OCI-LY7 (cell line): Measurements from ENCODE around the gene YPEL3.

ENCODE experiments used
- EZH2phosphoT487 ChIP-seq: fragments of 200-600 bp; sonication (generic); IDR thresholded peaks from 2 replicates; pipeline ENCODE4 v1.6.1; 2018; ENCODE audit warnings: low read depth, borderline replicate concordance, mild to moderate bottlenecking, mixed run types, antibody characterized with exemption, low read length, moderate library complexity, mixed read lengths
- TF ChIP-seq, protein P1 (sequence below): fragments of 200-600 bp; sonication (generic); conservative IDR thresholded peaks from 2 replicates; pipeline ENCODE4 v1.5.1; 2014; ENCODE audit warnings: mild to moderate bottlenecking, antibody characterized with exemption, low read length, moderate library complexity, mixed read lengths

DNA sequence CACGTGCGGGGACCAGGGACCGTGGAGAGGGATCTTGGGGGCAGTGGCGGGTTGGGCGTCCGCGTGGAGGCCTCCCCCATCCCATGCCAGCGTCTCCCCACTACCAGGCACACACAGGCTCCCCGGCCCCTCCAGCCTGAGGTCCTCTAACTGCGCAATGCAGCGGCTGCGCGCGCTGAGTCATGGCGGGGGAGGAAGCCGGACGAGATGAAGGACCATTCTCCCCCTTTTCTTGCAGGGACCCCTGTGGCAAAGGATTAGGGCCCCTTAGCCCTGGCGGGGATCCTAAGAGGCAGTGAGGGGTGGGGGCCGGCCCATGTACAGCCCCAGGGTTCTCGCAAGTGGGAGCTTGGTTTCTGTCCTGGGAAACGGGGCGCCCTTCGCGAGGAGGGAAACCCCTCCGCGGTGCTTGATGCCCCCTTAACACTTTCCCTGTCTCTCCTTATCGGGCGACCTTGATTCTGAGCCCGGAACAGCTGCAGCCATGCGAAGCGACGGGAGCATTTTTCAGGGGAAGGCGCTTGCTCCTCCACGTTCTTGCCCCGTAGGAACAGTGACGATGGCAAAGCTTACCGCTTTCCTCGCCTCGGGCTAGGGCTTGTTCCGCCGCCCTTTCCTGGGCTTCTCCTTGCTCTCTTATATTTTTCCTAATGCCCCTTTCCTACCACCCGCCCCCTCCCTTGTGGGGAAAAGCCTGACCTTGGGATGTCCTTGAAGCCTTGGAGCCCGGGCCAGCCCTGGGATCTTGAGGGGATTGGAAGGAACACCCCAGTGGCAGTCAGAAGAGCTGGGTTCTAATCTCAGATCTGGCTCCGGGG is 29.9 kb downstream of the YPEL3 start:
- TF ChIP-seq, protein P1, sequence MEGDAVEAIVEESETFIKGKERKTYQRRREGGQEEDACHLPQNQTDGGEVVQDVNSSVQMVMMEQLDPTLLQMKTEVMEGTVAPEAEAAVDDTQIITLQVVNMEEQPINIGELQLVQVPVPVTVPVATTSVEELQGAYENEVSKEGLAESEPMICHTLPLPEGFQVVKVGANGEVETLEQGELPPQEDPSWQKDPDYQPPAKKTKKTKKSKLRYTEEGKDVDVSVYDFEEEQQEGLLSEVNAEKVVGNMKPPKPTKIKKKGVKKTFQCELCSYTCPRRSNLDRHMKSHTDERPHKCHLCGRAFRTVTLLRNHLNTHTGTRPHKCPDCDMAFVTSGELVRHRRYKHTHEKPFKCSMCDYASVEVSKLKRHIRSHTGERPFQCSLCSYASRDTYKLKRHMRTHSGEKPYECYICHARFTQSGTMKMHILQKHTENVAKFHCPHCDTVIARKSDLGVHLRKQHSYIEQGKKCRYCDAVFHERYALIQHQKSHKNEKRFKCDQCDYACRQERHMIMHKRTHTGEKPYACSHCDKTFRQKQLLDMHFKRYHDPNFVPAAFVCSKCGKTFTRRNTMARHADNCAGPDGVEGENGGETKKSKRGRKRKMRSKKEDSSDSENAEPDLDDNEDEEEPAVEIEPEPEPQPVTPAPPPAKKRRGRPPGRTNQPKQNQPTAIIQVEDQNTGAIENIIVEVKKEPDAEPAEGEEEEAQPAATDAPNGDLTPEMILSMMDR: no peak
- no peak for TF ChIP-seq EZH2phosphoT487
